Tibial artery (tissue), 4 donors: ENCODE data around the gene RAB25.
"Not testable (repeated sequence)": the region's sequence is repeated elsewhere in the genome, so short reads cannot be mapped to it uniquely, and the experiment has no call there.

Experiments
- DNase-seq, 2 donors: peaks; one replicate each; pipeline ENCODE4 v3.0.0-alpha.2; 2019
- H3K27ac ChIP-seq, 2 donors: fragments of 200-600 bp; sonication (generic) in 1 of 2; 1 replicate in 1 of 2; 2 replicates in 1 of 2; pipeline ENCODE4 v1.5.1; 2018 to 2019; ENCODE audit warnings: mild to moderate bottlenecking in 1 of 2
- H3K27me3 ChIP-seq, 2 donors: fragments of 200-600 bp; sonication (generic) in 1 of 2; one replicate each; pipeline versions ENCODE4 v1.5.1 to v1.6.0; 2016 to 2019
- H3K36me3 ChIP-seq, 3 donors: fragments of 200-600 bp; sonication (generic) in 2 of 3; one replicate each; pipeline ENCODE4 v1.5.1; 2016 to 2019; ENCODE audit warnings: mild to moderate bottlenecking in 2 of 3
- H3K4me1 ChIP-seq, 4 donors: fragments of 200-600 bp; sonication (generic) in 2 of 4; 1 replicate in 3 of 4; 2 replicates in 1 of 4; pipeline ENCODE4 v1.5.1; 2016 to 2019
- H3K4me3 ChIP-seq, 2 donors: fragments of 200-600 bp; sonication (generic) in 1 of 2; 1 replicate in 1 of 2; 2 replicates in 1 of 2; pipeline ENCODE4 v1.5.1; 2018 to 2019; ENCODE audit warnings: mild to moderate bottlenecking in 2 of 2
- H3K9me3 ChIP-seq, 3 donors: fragments of 200-600 bp; sonication (generic) in 1 of 3; one replicate each; pipeline ENCODE4 v1.5.1; 2016 to 2019
- CTCF ChIP-seq, 2 experiments: fragments of 200-600 bp in 1 of 2; fragments of 450-650 bp in 1 of 2; IDR thresholded peaks; one replicate each; pipeline ENCODE4 v1.5.1; 2017 to 2019; ENCODE audit warnings: antibody characterized with exemption in 2 of 2, mild to moderate bottlenecking in 1 of 2, moderate library complexity in 1 of 2
- intact Hi-C: fragments of 100-400 bp; cut with DNase I; formaldehyde crosslinking; loops from one replicate; pipeline ENCODE4 v1.15.0; 2023; ENCODE audit warnings: low total_unique reads

The RAB25 gene

GRCh38 chr1:156115514-156116374, 54.8 kb downstream of the RAB25 start:
- no peak for TF ChIP-seq CTCF (IDR thresholded peaks at IDR 0.05)
- Histone ChIP-seq H3K36me3 (peaks cover 0 to 12% (median 0%) of the 10 kb centered on the region in 3 donors), H3K9me3 (no peaks in the 10 kb centered on the region), H3K27ac (peak overlapping the region; percentile 92 to 99), H3K27me3 (no peaks in the 10 kb centered on the region), H3K4me3 (peak overlapping the region; percentile 78 to 100), H3K4me1 (peaks cover 9 to 53% (median 39%) of the 10 kb centered on the region in 4 donors)
- peak; percentile 76 to 87 for DNase-seq
- intact Hi-C loops, result no loop called here

GRCh38 chr1:156116731-156117130, 55.8 kb downstream of the RAB25 start:
- H3K27me3 ChIP-seq, H3K9me3 ChIP-seq, intact Hi-C loops, DNase-seq: not testable (repeated sequence)
- peak overlapping the region; percentile 92 to 99 for H3K27ac ChIP-seq
- H3K36me3 ChIP-seq, result peaks cover 0 to 12% (median 0%) of the 10 kb centered on the region in 3 donors
- H3K4me1 ChIP-seq, result peaks cover 9 to 63% (median 48%) of the 10 kb centered on the region in 4 donors
- H3K4me3 ChIP-seq, result peak overlapping the region; percentile 78 to 100

GRCh38 chr1:156117414-156118176, 56.6 kb downstream of the RAB25 start:
- H3K4me1 ChIP-seq, result peaks cover 9 to 68% (median 54%) of the 10 kb centered on the region in 4 donors
- intact Hi-C loops, result no loop called here
- no peaks in the 10 kb centered on the region for H3K9me3 ChIP-seq
- H3K27me3 ChIP-seq, result no peaks in the 10 kb centered on the region
- TF ChIP-seq CTCF (IDR thresholded peaks at IDR 0.05), result no peak
- H3K27ac ChIP-seq, result peak overlapping the region; percentile 92 to 99
- peaks cover 0 to 12% (median 0%) of the 10 kb centered on the region in 3 donors for H3K36me3 ChIP-seq
- H3K4me3 ChIP-seq, result peak overlapping the region; percentile 78 to 100
- DNase-seq, result no peak

GRCh38 chr1:156118177-156118868, 57.4 kb downstream of the RAB25 start:
- intact Hi-C loops, result no loop called here
- no peaks in the 10 kb centered on the region for H3K9me3 ChIP-seq
- peaks cover 9 to 70% (median 58%) of the 10 kb centered on the region in 4 donors for H3K4me1 ChIP-seq
- H3K4me3 ChIP-seq, result peak overlapping the region; percentile 78 to 100
- H3K27ac ChIP-seq, result peak overlapping the region; percentile 92 to 99
- peak; percentile 80 to 90 for DNase-seq
- no peak for TF ChIP-seq CTCF (IDR thresholded peaks at IDR 0.05)
- no peaks in the 10 kb centered on the region for H3K27me3 ChIP-seq
- H3K36me3 ChIP-seq, result peaks cover 0 to 12% (median 0%) of the 10 kb centered on the region in 3 donors

- H3K4me3 ChIP-seq, result peak overlapping the region; percentile 78 to 100
- TF ChIP-seq CTCF (IDR thresholded peaks at IDR 0.05), result peak in 1 of 2 experiments; percentile 14
- peaks cover 9 to 71% (median 63%) of the 10 kb centered on the region in 4 donors for H3K4me1 ChIP-seq
- H3K27me3 ChIP-seq, result no peaks in the 10 kb centered on the region
- no peaks in the 10 kb centered on the region for H3K9me3 ChIP-seq
- peaks cover 0 to 12% (median 0%) of the 10 kb centered on the region in 3 donors for H3K36me3 ChIP-seq
- intact Hi-C loops, result no loop called here
- H3K27ac ChIP-seq, result peak overlapping the region; percentile 92 to 99
- DNase-seq, result peak; percentile 73 to 86
These were observed 58.7 kb downstream of the RAB25 start for GRCh38 chr1:156119503-156120209.
